Colonic mucosa (tissue), 4 donors: ENCODE data around the gene SEPTIN2. TPM values are rescaled to one million over a fixed set of nuclear protein-coding genes. Genes with fewer than 3 reads are reported as not detected.
"Not testable (repeated sequence)": the region's sequence is repeated elsewhere in the genome, so short reads cannot be mapped to it uniquely, and the experiment has no call there.

Experiments used
- DNase-seq: peaks from one replicate; pipeline ENCODE4 v3.0.0-alpha.2; 2020
- H3K27ac ChIP-seq: fragments of 200-600 bp; one replicate; pipeline ENCODE4 v1.8.0; 2021
- H3K27me3 ChIP-seq: fragments of 200-600 bp; one replicate; pipeline ENCODE4 v1.8.0; 2021
- H3K36me3 ChIP-seq: fragments of 200-600 bp; one replicate; pipeline ENCODE4 v1.8.0; 2021
- H3K4me1 ChIP-seq: fragments of 200-600 bp; one replicate; pipeline ENCODE4 v1.8.0; 2021; ENCODE audit warnings: mild to moderate bottlenecking
- H3K4me3 ChIP-seq: fragments of 200-600 bp; one replicate; pipeline ENCODE4 v1.8.0; 2021
- H3K9ac ChIP-seq, 2 donors: one replicate each; pipeline ENCODE4 v1.7.0; 2013; ENCODE audit warnings: control low read depth in 2 of 2, low read depth in 2 of 2, low read length in 2 of 2
- H3K9me3 ChIP-seq: fragments of 200-600 bp; one replicate; pipeline ENCODE4 v1.8.0; 2021
- intact Hi-C: fragments of 100-400 bp; cut with DNase I; formaldehyde crosslinking; loops from one replicate; pipeline ENCODE4 v1.14.1; 2022
- total RNA-seq, 2 donors: library from RNA; stranded (reverse); fragmentation: NEBNext Ultra II Directional in 1 of 2; extraction: Animal tissue kit (Norgen Biotek cat#: 25700) in 1 of 2; gene quantifications; one replicate each; pipeline ENCODE4 v1.2.1, GENCODE V29; 2021
- TF ChIP-seq, protein P1 (sequence below): fragments of 200-600 bp; IDR thresholded peaks from one replicate; pipeline ENCODE4 v1.8.0; 2022; ENCODE audit warnings: antibody characterized with exemption, mild to moderate bottlenecking
- donor health status: healthy.
- donor health status: DM: no; HTN: no; CAD: no.
- donor health status: DM: no; HTN: no; CAD: no.

The SEPTIN2 gene
- total RNA-seq, 2 donors from 2014 or later: 196 to 244 TPM

DNA sequence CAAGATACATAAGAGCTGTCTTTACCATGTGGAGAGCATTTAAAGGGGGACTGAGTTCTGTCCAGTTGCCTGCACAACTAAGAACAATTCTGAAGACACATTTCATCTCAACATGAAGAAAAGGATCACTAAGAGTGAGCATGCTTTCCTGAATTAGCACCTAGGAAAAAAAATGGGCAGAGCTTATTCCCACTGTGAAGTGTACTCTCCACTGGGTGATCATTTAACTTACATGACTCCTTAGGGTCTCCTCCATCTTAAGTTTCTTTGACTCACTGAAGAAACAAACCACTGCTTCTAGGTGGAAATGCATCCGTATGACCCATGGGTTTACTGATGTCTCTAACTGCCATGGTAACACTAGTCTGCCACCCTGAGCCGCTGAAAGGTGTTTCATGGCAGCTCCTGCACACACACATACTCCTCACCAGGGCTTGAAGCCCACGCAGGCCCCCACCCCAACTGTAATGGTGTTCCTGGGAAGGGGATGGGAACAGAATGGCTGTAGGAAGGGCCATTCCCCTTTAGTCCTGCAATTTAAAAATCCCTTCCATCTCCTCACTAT lies 27.3 kb upstream of the SEPTIN2 start:
- Histone ChIP-seq H3K4me1 (no peaks in the 10 kb centered on the region), H3K9me3 (no peaks in the 10 kb centered on the region), H3K4me3 (no peak overlapping the region), H3K9ac (no peak overlapping the region), H3K27ac (no peak overlapping the region), H3K36me3 (no peaks in the 10 kb centered on the region), H3K27me3 (no peaks in the 10 kb centered on the region)
- TF ChIP-seq, protein P1, sequence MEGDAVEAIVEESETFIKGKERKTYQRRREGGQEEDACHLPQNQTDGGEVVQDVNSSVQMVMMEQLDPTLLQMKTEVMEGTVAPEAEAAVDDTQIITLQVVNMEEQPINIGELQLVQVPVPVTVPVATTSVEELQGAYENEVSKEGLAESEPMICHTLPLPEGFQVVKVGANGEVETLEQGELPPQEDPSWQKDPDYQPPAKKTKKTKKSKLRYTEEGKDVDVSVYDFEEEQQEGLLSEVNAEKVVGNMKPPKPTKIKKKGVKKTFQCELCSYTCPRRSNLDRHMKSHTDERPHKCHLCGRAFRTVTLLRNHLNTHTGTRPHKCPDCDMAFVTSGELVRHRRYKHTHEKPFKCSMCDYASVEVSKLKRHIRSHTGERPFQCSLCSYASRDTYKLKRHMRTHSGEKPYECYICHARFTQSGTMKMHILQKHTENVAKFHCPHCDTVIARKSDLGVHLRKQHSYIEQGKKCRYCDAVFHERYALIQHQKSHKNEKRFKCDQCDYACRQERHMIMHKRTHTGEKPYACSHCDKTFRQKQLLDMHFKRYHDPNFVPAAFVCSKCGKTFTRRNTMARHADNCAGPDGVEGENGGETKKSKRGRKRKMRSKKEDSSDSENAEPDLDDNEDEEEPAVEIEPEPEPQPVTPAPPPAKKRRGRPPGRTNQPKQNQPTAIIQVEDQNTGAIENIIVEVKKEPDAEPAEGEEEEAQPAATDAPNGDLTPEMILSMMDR: no peak
- intact Hi-C loops: no loop called here
- no peak for DNase-seq

DNA sequence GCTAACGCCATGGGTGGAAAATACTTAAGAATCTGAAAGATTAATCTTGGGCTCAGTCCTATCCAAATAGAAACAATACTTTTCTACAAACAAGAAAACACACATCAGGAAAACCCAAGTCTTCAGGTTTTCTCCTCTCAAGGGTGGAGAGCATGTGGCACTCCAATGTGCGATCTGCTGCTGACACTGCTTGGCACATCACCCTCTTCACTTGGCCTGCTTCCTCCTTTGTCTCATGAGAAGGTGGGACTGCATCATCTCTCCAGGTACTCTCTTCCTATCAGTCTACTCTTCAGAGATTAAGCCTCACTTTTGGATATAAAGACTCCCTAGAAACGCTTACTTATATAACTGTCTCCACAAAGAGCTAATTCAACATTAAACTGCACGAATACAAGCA lies 26.7 kb upstream of the SEPTIN2 start:
- no peaks in the 10 kb centered on the region for H3K9me3 ChIP-seq
- H3K4me3 ChIP-seq: no peak overlapping the region
- H3K27ac ChIP-seq: no peak overlapping the region
- TF ChIP-seq, protein P1: no peak
- H3K27me3 ChIP-seq: no peaks in the 10 kb centered on the region
- intact Hi-C loops: no loop called here
- H3K36me3 ChIP-seq: no peaks in the 10 kb centered on the region
- H3K4me1 ChIP-seq: no peaks in the 10 kb centered on the region
- no peak for DNase-seq
- no peak overlapping the region for H3K9ac ChIP-seq

DNA sequence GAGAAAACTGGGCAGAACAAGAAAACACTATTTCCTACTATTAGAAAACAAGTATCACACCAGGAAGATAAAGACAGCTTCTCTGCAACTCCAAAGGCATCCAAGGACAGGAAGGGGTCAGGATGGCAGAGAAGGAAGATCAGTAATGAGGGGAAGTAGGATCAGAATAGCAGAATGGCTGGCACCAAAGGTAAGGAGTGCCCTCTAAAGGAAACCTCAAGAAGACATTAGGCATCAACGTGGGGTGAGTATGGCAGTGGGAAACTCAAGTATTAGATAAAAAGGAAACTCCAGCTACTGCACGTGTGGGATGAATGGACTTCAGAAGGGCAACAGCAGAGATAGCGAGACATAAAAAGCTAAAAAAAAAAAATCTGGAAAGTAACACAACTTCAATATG lies 26.1 kb upstream of the SEPTIN2 start:
- Histone ChIP-seq H3K4me1 (no peaks in the 10 kb centered on the region), H3K9ac (no peak overlapping the region), H3K9me3 (no peaks in the 10 kb centered on the region), H3K27me3 (no peaks in the 10 kb centered on the region), H3K36me3 (no peaks in the 10 kb centered on the region), H3K4me3 (no peak overlapping the region), H3K27ac (no peak overlapping the region)
- intact Hi-C loops: no loop called here
- TF ChIP-seq, protein P1: no peak
- DNase-seq: no peak

DNA sequence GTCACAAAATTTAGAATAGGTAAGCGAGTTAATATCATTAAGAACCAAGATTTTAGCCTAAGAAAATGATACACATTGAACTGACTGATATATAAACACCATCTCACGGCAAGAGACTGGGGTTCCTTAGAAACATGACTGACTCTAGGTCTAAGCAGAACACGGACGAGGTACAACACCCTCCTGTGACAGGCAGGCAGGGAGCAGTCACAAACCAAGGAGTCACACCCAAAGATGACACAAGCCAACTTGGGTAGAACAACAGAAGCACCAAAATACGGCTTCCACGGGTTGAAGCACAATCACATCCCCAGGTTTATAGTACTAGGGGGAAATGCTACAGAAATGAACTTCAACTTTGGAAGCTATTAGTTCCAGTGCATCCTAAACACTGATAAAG lies 24.6 kb upstream of the SEPTIN2 start:
- Histone ChIP-seq H3K27ac (no peak overlapping the region), H3K4me1 (no peaks in the 10 kb centered on the region), H3K9ac (no peak overlapping the region), H3K36me3 (no peaks in the 10 kb centered on the region), H3K9me3 (no peaks in the 10 kb centered on the region), H3K4me3 (no peak overlapping the region), H3K27me3 (no peaks in the 10 kb centered on the region)
- intact Hi-C loops: no loop called here
- TF ChIP-seq, protein P1: no peak
- no peak for DNase-seq

DNA sequence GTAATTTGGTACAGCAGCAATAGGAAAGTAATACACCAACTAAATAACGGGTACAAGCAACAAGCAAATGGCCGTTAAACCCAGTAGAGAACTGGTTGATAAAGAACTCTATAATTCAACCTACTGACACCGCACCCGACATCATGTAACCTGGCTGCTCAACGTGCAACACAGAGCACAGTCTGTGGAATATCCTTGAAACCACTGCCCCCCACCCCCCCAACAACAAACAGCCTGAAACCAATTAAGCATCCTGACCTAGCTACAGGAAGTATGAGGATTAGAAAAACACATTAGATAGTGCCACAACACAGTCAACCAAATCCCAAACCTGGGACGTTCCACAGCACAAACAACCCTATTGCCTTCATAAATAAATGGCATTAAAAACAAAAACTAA lies 23.7 kb upstream of the SEPTIN2 start:
- intact Hi-C loops: no loop called here

DNA sequence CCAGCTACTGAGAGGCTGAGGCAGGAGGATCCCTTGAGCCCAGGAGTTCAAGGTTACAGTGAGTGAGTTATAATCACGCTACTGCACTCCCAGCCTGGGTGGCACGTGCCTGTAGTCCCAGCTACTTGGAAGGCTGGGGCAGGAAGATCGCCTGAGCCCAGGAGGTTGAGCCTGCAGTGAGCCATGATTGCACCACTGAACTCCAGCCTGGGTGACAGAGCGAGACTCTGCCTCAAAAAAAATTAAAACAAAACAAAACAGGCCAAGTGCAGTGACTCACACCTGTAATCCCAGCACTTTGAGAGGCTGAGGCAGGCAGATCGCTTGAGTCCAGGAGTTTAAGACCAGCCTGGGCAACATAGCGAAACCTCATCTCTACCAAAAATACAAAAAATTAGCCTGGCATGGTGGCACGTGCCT lies 22.3 kb upstream of the SEPTIN2 start:
- intact Hi-C loops, H3K9ac ChIP-seq, H3K27ac ChIP-seq, H3K4me3 ChIP-seq, H3K9me3 ChIP-seq, H3K36me3 ChIP-seq, DNase-seq, H3K4me1 ChIP-seq, H3K27me3 ChIP-seq: not testable (repeated sequence)

More for the DNA sequence above, 23.7 kb upstream of the SEPTIN2 start:
- Histone ChIP-seq H3K4me1 (no peaks in the 10 kb centered on the region), H3K9ac (no peak overlapping the region), H3K4me3 (no peak overlapping the region), H3K36me3 (no peaks in the 10 kb centered on the region), H3K9me3 (no peaks in the 10 kb centered on the region), H3K27me3 (no peaks in the 10 kb centered on the region), H3K27ac (no peak overlapping the region)
- DNase-seq: no peak
- TF ChIP-seq, protein P1: no peak
